SKM-1 (cell line): ENCODE measurements around the gene NUDT8.
"Not testable (repeated sequence)": the region's sequence is repeated elsewhere in the genome, so short reads cannot be mapped to it uniquely, and the experiment has no call there.

Source experiments
- DNase-seq: peaks from one replicate; lab custom pipeline; 2025; ENCODE audit not compliant: unreplicated experiment; lab: John Stamatoyannopoulos, UW

Gene NUDT8

GRCh38 chr11:67662142-67662834, 32.6 kb upstream of the NUDT8 start:
- no peak for DNase-seq

DNA sequence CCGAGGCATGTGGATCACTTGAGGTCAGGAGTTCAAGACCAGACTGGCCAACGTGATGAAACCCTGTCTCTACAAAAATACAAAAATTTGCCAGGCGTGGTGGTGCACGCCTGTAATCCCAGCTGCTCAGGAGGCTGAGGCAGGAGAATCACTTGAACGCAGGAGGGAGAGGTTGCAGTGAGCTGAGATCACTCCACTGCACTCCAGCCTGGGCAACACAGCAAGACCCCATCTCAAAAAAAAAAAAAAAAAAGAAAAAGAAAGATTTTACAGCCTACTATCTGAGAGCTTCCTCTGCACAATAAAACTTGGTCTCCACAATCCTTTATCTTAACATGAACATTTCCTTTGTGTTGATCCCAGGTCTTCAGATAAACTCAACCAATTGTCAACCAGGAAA, 31.0 kb upstream of the NUDT8 start:
- not testable (repeated sequence) for DNase-seq

- not testable (repeated sequence) for DNase-seq
Observed at GRCh38 chr11:67659651-67660165, 30.0 kb upstream of the NUDT8 start.

- no peak for DNase-seq
Observed at GRCh38 chr11:67657300-67657699, 27.6 kb upstream of the NUDT8 start.

DNA sequence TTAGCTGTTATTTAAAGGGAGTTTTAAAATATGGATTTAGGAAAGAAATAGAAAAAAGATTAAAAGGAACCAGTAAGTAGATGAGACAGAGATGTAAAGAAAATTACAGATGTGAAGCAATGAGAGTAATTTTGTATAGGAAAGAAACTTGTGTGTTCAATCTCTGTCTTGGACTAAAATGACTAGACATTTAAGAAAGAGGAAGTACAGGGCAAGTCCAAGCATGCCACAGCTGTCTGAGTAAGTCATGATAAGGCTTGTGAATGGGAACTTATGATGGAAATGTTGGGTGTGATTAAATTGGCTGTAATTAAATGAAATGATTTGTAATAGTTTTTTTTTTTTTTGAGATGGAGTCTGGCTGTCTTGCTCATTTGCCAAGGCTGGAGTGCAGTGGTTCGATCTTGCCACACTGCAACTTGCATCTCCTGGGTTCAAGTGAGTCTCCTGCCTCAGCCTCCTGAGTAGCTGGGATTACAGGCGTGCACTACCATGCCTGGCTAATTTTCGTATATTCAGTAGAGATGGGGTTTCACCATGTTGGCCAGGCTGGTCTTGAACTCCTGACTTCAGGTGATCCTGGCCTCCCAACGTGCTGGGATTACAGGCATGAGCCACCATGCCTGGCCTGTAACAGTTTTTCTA, 26.7 kb upstream of the NUDT8 start:
- DNase-seq: peak; percentile 30

GRCh38 chr11:67654225-67654624, 24.5 kb upstream of the NUDT8 start:
- no peak for DNase-seq

- DNase-seq: no peak
Observed at GRCh38 chr11:67652965-67653845, 23.5 kb upstream of the NUDT8 start.

DNA sequence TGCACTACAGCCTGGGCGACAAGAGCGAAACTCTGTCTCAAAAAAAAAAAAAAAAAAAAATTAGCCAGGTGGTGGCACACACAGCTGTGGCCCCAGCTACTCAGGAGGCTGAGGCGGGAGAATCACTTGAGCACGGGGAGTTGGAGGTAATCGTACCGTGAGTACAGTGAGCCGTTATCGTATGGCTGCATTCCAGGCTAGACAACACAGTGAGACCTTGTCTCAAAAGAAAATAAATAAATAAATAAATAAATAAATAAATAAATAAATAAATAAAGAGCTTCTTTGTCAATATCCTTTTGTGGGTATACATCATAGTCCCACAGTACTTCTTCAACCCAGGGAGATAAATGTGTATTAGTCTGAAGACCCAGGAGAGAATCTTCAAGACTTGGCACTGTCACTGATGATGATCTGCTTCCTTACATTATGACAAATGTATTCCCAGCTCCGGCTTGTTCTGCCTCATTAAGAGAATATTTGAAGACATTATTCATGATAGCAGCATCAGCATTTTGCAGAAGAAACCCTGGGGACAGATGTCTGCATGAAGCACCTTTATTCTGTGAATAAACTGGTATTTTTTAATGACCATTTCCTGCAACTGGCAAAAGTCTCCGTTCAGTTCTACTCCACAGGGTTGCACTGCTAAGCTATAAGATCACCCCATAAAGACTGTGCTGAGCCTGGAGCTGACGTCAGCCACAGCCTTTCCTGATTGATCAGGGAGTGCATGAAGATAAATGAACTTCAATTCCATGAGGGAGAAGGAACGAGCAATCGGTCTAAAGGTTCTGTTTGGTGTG, 22.4 kb upstream of the NUDT8 start:
- no peak for DNase-seq

DNA sequence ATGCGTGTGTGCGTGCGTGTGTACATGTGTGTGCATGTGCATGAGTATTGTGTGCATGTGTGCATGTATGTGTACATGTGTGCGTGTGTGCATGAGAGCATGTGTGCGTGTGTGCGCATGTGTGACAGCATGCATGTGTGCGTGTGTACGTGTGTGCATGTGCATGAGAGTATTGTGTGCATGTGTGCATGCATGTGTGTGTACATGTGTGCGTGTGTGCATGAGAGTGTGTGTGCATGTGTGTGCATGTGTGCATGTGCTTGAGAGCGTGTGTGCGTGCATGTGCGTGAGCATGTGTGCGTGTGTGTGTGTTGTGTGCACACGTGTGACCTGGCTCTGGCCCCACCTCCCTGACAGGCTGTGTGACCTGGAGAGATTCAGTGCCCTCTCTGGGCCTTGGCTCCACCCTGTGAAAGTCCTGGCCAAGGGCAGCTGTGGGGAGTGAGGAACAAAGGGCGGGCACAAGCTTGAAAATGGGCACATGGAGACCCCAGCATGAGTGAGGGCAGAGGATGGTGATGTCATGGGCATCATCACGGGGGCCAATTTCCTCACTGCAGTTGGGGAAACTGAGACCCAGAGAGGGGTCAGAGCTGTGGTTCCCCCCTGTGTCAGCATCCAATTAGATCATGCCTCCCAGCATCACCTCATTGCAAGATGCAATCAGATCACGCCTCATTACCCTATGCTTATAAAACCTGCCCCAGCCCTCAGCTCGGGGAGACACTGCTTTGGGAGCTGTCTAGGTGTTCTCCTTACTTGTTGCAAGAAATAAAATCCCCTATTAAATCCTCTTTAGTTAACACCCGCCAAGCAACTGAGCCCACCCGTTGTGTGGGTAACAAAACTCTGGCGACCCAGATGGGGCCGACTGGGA, 20.1 kb upstream of the NUDT8 start:
- DNase-seq: no peak

GRCh38 chr11:67648796-67649613, 19.3 kb upstream of the NUDT8 start:
- no peak for DNase-seq

DNA sequence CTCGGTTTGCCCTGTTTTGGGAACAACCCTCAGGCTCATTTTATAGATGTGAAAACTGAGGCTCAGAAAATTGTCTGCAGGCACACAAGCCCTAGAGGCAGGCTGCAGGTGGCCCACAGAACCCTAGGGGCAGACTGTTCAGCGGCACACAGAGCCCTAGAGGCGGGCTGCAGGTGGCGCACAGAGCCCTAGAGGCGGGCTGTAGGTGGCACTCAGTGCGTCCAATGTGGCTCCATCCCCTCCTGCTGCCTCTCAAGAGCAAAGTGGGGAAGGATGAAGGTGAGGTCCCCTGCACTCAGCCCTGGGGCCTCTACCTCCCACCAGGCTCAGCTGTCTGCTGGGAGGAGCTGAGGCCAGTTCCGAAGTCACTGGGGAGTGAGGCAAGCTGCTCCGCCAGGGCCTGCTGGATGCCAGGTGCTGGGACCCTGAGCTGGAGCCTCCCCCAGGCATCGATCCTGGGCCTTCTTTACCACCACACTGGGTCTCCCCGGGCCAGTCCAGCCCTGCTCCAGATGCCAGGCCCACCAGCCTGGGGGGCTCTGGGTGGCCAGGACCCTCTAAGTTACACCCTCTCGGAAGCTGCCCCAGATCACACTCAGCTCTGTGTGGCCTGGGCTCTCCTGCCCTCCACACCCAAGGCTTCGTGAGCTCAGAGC, 18.5 kb upstream of the NUDT8 start:
- DNase-seq: no peak

- no peak for DNase-seq
Observed at GRCh38 chr11:67647471-67647870, 17.7 kb upstream of the NUDT8 start.

GRCh38 chr11:67646535-67647336, 17.0 kb upstream of the NUDT8 start:
- DNase-seq: no peak

- no peak for DNase-seq
Observed at GRCh38 chr11:67645521-67646461, 16.1 kb upstream of the NUDT8 start.

DNA sequence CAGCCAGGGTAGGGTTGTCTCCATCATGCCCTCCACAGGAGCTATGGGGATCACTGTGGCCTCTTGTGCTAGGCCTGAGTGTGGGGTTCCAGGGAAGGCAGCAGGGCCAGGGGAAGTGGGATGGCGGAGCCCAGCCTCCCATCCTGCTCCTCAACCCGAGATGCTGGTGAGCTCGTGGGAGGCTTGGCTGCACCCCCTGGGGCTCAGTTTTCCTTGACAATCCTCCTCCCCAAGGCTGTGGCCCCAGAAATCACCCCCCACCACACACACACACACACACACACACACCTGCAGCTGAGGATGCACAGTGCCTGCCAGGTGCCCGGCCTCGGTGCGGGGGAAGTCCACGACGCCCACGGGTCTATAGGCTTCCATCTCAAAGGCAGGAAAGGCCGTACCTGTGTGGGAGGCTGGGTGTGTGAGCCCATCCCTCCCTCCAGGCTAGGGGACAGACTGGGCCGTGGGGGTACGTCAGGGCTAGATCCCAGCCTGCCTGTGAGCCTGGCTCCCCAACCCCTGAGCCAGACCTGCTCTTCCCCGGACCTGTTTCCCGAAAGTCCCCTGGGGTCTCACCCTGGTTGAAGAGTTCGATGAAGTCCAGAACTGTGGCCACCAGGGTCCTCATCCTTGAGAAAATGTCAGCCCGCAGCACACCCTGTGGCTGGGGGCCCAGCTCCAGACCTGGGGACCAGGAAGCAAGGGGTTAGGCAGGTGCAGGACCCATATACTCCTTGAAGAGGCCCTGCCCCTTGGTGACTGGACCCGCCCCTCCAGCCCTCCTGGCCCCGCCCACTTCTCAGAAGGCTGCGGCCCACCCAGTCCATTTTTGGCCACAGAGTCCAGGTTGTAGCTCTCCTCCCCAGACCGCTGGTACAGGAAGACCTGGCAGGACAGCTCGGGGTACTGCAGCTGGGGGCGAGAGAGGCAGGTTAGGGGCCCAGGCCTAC, 15.0 kb upstream of the NUDT8 start:
- no peak for DNase-seq
